HG02885 (cell line): ENCODE measurements around the gene GFRAL.
A peak's percentile ranks its signal among the peaks of the same experiment; 100 is the strongest.
"Not testable (repeated sequence)": the region's sequence is repeated elsewhere in the genome, so short reads cannot be mapped to it uniquely, and the experiment has no call there.

Experiments used
- ATAC-seq: cut with Tn5 transposase; IDR thresholded peaks from one replicate; pipeline ENCODE4 v1.9.1; 2021; ENCODE audit warnings: mild to moderate bottlenecking; ENCODE audit not compliant: unreplicated experiment, poor library complexity

Gene GFRAL, protein sequence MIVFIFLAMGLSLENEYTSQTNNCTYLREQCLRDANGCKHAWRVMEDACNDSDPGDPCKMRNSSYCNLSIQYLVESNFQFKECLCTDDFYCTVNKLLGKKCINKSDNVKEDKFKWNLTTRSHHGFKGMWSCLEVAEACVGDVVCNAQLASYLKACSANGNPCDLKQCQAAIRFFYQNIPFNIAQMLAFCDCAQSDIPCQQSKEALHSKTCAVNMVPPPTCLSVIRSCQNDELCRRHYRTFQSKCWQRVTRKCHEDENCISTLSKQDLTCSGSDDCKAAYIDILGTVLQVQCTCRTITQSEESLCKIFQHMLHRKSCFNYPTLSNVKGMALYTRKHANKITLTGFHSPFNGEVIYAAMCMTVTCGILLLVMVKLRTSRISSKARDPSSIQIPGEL

DNA sequence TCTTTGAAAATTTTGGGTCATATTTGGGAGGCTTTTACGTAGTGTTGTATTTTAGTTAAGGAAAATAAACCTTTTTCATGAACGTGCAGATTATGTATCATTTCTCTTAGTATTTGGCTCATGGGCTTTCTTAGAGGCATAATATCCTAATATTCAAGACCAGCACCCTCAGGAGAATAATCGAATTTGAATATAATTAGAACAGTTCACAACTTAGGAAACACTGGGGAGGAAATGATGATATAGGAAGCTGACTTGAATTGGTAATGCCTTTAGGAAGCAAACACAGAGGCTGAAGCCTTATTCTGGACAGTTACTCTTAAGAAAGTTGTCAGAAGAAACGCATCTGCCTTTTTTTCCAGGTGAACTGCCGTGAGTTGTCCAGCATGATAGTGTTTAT lies at the start of gene GFRAL:
TSS of gene GFRAL (plus strand) at position 301 of the 400 bp plus-strand sequence. CDS start at position 387, 86 bp downstream.
- ATAC-seq = no peak

GRCh38 chr6:55277646-55278045 lies 49.6 kb upstream of the GFRAL start:
- ATAC-seq = no peak

- no peak for ATAC-seq
These were observed 46.1 kb upstream of the GFRAL start for GRCh38 chr6:55281215-55281614.

DNA sequence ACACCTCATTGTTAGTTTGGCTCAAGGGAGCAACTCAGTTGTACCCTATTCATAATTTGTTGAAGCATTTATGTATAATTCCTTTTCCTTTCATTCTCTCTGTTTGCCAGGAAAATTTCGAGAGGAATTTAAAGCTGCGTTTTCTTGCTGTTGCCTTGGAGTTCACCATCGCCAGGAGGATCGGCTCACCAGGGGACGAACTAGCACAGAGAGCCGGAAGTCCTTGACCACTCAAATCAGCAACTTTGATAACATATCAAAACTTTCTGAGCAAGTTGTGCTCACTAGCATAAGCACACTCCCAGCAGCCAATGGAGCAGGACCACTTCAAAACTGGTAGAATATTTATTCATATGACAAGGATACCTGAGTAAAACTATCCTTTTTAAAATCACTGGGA lies 45.2 kb upstream of the GFRAL start:
- no peak for ATAC-seq

- peak; percentile 68 for ATAC-seq
These were observed 40.4 kb upstream of the GFRAL start for GRCh38 chr6:55286824-55287223.

DNA sequence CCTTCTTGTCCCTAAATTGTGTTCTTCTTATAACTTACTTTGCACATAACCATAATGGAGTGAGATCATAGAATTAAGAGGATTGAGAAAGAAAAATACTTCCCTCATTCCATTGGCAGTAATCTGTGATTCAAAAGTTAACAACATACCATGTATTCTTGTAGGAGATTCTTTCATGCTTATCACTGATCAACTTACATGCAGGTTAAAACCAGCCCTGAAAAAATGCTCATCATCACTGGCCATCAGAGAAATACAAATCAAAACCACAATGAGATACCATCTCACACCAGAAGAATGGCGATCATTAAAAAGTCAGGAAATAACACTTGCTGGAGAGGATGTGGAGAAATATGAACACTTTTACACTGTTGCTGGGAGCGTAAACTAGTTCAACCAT lies 36.5 kb upstream of the GFRAL start:
- ATAC-seq = no peak

DNA sequence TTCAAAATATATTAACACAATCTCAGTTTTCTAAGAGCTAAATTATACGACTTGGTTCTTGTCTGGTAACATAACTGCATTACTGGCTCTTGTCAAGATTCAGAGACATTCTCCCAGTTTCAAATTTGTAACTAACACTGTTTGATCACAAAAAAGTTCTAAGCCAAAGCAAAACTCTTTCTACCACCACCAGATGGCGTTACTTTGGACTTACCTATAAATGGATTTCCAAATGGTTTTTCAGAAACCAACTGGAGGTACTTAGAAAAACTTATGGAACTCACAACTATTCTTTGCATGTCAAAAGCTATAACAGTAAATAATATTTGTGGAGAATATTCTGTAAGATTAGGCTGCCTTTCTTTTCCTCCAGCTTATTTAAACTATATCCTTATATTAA lies 34.2 kb upstream of the GFRAL start:
- ATAC-seq = no peak

GRCh38 chr6:55297214-55297613 lies 30.1 kb upstream of the GFRAL start:
- ATAC-seq = not testable (repeated sequence)

- ATAC-seq = no peak
These were observed 27.8 kb upstream of the GFRAL start for GRCh38 chr6:55299286-55299985.

- ATAC-seq = no peak
These were observed 22.5 kb upstream of the GFRAL start for GRCh38 chr6:55304747-55305146.

- ATAC-seq = no peak
These were observed 7.1 kb upstream of the GFRAL start for GRCh38 chr6:55319961-55320695.

GRCh38 chr6:55320696-55321086 lies 6.6 kb upstream of the GFRAL start:
- ATAC-seq = no peak

- no peak for ATAC-seq
These were observed 49.9 kb downstream of the GFRAL start for GRCh38 chr6:55377150-55377549.

DNA sequence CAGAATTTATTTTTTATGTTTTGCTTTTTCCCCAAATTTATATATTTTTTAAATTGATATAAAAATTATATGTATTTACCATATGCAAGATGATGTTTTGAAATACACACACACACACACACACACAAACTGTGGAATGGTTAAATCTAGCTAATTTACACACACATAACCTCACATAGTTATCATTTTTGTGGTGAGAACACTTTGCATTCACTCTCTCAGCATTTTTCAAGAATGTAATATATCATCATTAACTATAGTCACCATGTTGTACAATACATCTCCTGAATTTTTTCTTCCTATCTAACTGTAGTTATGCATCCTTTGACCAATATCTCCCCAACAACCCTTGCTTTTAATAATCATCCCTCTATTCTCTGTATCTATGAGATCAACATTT lies 52.2 kb downstream of the GFRAL start:
- no peak for ATAC-seq

GRCh38 chr6:55379895-55380294 lies 52.6 kb downstream of the GFRAL start:
- no peak for ATAC-seq

- no peak for ATAC-seq
These were observed 60.9 kb downstream of the GFRAL start for GRCh38 chr6:55388211-55388610.

- no peak for ATAC-seq
These were observed 68.6 kb downstream of the GFRAL start for GRCh38 chr6:55395871-55396270.

- no peak for ATAC-seq
These were observed 70.7 kb downstream of the GFRAL start for GRCh38 chr6:55397986-55398385.

GRCh38 chr6:55399351-55399750 lies 72.1 kb downstream of the GFRAL start:
- no peak for ATAC-seq

DNA sequence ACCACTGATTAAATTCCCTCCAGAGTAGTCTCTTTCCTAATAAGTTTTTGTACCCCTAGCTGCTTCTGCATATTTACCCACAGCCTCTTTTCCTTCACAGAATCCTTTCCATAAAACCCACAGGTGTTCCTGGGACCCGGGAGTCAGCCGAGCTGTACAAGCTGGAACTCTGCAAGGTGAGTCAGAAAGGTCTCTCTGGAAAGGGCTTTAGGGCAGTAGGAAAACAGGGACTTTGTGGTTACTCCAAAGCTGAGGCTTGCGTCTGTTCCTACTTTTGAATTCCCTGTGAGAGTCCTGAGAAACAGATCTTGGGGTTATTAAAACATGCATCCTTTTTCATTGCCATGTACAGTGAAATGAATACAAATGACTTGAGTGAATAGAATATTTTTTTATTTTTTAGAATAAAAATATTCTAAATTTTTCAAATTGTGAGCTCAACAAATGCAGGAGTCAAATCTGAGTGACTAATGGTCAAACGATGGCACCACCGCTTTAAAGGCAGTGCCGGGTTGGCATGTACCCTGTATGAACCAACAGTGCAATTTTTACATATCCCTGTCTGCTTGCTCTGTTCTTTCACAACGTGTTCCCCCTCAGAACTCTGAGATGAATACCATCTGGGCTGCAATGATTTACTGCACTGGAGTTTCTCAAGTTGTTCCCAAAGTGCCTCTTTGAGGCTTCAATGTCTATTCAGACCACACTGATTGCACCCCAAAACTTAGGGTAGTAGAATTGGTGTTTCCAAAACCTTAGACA lies 78.4 kb downstream of the GFRAL start:
- no peak for ATAC-seq
